ENCODE results near the gene TACC2.

TACC2 gene

DNA sequence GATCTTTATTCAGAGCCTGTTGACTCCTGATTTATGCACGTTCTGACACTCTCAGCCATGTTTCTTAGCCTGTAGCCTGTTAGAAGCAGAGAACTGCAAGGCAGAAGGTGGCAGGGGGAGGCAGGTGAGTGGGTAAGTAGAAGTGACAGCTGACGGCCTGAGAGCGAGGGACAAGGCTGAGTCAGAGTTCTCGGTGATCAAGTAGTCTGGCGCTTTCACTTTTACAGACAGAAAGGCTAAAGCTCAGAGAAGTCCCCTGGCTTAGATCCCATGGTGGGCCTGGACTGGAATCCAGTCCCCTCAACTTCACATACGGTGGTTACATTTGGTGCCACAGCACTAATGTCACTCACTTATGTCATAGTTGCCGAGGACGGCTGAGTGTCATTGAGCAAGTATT is 139.0 kb downstream of the TACC2 start:
- no peak for DNase-seq (ENCODE audit: extremely low read depth, low read depth)
- no peak overlapping the region for H3K4me3 ChIP-seq (replicated peaks; ENCODE audit: low read depth, low read length)
- TF ChIP-seq, protein P1, sequence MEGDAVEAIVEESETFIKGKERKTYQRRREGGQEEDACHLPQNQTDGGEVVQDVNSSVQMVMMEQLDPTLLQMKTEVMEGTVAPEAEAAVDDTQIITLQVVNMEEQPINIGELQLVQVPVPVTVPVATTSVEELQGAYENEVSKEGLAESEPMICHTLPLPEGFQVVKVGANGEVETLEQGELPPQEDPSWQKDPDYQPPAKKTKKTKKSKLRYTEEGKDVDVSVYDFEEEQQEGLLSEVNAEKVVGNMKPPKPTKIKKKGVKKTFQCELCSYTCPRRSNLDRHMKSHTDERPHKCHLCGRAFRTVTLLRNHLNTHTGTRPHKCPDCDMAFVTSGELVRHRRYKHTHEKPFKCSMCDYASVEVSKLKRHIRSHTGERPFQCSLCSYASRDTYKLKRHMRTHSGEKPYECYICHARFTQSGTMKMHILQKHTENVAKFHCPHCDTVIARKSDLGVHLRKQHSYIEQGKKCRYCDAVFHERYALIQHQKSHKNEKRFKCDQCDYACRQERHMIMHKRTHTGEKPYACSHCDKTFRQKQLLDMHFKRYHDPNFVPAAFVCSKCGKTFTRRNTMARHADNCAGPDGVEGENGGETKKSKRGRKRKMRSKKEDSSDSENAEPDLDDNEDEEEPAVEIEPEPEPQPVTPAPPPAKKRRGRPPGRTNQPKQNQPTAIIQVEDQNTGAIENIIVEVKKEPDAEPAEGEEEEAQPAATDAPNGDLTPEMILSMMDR (IDR thresholded peaks at IDR 0.05; ENCODE audit: low read depth, low read length, missing control alignments): no peak

DNA sequence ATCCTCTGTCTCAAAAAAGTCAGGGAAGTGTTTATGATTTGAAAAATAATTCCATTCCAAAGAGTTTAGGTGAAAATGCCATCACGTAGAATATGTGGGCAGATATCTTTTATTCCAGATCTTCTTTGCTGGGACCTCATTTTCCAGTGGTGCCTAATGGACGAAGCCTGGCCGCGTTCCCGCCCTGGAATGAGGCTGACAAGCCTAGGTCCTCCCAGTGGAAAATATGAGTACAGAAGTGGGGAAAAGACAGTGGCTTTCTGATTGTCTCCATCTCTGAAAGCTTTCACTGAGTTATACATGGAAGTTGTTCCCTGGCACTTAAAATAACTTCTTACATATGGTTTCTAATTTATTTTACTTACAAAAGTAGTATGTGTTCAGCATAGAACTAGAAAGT is 139.4 kb downstream of the TACC2 start:
- DNase-seq (ENCODE audit: extremely low read depth, low read depth): no peak
- TF ChIP-seq, protein P1 (IDR thresholded peaks at IDR 0.05; ENCODE audit: low read depth, low read length, missing control alignments): no peak
- H3K4me3 ChIP-seq (replicated peaks; ENCODE audit: low read depth, low read length): no peak overlapping the region

DNA sequence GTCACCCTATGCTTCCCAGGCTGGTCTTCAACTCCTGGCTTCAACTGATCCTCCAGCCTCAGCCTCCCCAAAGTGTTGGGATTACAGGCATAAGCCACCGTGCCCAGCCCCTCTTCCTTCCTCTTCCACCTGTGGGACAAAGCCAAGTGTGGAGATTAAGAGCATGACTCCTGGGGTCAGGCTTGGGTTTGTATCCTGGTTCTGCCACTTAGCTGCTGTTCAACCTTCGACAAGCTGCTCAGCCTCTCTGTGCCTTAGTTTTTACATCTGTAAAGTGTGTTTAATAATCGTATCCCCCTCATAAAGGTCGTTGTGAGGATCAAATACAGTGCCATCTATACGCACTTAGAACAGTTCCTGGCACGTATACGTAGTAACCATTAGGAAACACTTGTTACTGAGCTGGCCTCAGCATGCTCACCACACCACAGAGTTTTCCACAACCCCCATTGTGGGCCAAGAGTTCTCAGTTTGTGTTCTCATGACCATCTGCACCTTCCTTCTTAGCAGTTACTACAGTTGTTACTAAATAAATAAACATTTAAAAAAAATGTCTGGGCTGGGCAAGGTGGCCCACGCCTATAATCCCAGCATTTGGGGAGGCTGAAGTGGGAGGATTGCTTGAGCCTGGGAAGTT is 141.6 kb downstream of the TACC2 start:
- TF ChIP-seq, protein P1 (IDR thresholded peaks at IDR 0.05; ENCODE audit: low read depth, low read length, missing control alignments): no peak
- no peak for DNase-seq (ENCODE audit: extremely low read depth, low read depth)
- no peak overlapping the region for H3K4me3 ChIP-seq (replicated peaks; ENCODE audit: low read depth, low read length)

DNA sequence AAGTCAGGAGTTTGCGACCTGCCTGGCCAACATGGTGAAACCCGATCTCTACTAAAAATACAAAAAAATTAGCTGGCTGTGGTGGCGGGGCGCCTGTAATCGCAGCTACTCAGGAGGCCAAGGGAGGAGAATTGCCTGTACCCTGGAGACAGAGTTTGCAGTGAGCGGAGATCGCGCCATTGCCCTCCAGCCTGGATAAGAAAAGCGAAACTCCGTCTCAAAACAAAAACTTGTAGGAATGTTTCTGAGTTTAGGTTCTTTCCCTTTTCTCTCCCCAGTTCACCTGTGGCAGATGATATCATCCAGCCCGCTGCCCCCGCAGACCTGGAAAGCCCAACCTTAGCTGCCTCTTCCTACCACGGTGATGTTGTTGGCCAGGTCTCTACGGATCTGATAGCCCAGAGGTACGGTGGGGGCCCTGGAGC is 143.4 kb downstream of the TACC2 start:
- no peak for DNase-seq (ENCODE audit: extremely low read depth, low read depth)
- TF ChIP-seq, protein P1 (IDR thresholded peaks at IDR 0.05; ENCODE audit: low read depth, low read length, missing control alignments): no peak
- H3K4me3 ChIP-seq (replicated peaks; ENCODE audit: low read depth, low read length): no peak overlapping the region

DNA sequence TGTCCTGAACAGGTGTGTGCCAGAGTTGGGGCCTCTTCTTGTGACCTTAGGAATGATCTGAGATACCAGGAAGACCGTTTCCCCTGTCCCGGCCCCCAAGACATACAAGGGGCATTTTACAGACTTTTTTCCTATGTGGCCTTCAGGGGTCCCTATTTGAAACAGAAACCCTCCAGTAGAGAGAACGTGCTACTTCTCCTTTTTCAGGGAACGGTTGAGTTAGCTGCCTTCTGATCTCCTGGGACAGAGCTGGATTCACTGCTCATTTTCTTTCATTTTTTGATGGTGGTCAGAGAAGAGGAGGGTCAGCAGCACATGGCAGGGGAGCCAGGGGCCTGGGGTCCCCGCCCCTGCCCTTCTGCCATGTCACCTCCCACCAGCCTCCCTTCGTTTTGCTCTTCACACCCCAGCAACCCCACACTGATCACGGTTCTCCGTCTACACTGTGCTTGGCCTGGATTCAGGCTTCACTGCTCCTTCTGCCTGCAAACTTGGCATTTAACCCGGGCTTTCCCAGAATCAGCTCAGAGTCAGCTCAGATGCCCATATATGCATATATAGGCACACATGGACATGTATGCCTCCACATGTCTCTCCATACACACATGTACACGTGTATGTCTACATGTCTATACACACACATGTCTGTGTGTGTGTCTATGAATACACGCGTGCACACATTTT is 144.1 kb downstream of the TACC2 start:
- DNase-seq (ENCODE audit: extremely low read depth, low read depth): no peak

DNA sequence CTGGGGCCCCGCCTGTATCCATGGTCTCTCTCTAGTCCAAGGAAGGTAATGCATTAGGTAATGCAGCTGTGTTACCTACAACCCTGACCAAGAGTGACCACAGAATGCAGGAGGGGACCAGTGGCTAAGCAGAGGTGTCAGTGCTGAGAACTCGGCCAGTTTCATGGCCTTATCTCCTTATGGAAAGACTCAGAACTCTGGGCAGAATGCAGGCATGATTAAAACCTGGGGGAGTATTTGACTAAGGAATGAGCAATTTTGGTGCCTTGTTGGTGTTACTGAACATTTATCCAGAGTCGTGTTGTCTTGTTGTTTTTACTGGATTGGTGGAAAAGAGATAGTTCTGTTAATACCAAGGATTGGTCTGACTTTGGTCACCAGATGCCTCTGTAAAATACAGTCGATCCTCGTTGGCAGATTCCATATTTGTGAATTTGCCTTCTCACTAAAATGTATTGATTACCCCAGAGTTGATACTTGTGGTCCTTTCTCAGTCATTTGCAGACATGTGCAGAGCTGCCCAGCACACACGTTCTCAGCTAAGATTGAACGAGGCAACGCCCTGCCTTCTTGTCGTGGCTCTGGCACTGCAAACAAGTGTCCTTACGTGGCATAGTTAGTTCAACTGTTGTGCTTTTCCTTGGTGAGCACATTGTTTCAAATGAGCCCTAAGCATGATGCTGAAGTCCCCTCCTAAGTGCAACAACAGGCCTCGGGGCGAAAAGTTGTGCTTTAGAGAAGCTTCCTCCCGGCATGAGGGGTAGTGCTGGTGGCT is 146.5 kb downstream of the TACC2 start:
- TF ChIP-seq, protein P1 (IDR thresholded peaks at IDR 0.05; ENCODE audit: low read depth, low read length, missing control alignments): no peak
- no peak overlapping the region for H3K4me3 ChIP-seq (replicated peaks; ENCODE audit: low read depth, low read length)

More for the DNA sequence above, 144.1 kb downstream of the TACC2 start:
- no peak overlapping the region for H3K4me3 ChIP-seq (replicated peaks; ENCODE audit: low read depth, low read length)
- TF ChIP-seq, protein P1 (IDR thresholded peaks at IDR 0.05; ENCODE audit: low read depth, low read length, missing control alignments): no peak

More for the DNA sequence above, 146.5 kb downstream of the TACC2 start:
- DNase-seq (ENCODE audit: extremely low read depth, low read depth): no peak
